ENCODE data around the gene RING1. TPM values are rescaled to one million over a fixed set of nuclear protein-coding genes. Genes with fewer than 3 reads are reported as not detected.

Gene RING1
- total RNA-seq, 1 experiment from 2014 or later = 31.0 TPM

DNA sequence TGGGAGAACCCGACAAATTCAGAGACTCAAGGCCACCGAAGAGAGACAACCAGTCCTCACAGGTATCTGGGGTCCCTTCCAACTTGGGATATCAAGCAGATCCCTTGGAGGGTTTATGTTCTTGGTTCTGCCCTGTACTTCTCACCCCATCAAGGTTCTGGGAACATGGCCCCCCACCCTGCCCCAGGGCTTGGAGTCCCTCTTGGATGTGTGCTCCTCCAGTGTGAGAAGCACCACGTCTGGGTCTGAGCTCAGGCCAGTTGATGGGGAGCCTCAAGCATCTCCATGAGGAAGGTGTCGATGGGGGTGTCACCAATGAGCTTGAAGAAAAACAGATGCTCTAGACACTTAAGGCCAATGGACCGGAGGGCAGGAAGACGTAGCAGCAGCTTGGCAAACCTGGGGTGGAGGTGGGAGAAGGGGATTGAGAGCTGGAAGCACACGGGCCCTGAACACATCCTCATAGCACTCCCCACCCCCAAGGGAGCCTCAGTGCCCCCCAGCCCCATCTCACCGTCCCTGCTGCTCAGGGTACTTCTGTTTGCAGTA is 13.8 kb upstream of the RING1 start:
- Mint-ChIP-seq H3K27ac (no peak overlapping the region), H3K4me3 (no peak overlapping the region; a peak in 1 of 5 replicates), H3K4me1 (peaks cover 32 to 34% of the 10 kb centered on the region in 2 experiments), H3K27me3 (ENCODE audit: low read depth) (peaks cover 36% of the 10 kb centered on the region), H3K36me3 (ENCODE audit: insufficient read depth in 1 of 3, low read depth in 3 of 3) (peaks cover 14 to 31% (median 25%) of the 10 kb centered on the region in 3 experiments; a peak in 6 of 7 replicates), H3K9me3 (no peaks in the 10 kb centered on the region; a peak in 1 of 5 replicates)
- Histone ChIP-seq H3K9ac (ENCODE audit: extremely low read depth, insufficient read length, low read length) (no peak overlapping the region), H3K4me2 (ENCODE audit: insufficient read depth, insufficient read length, low read length) (no peak overlapping the region), H3K79me2 (ENCODE audit: insufficient read depth, low read length) (no peaks in the 10 kb centered on the region), H3K4me1 (ENCODE audit: insufficient read depth, low read length) (peaks cover 3% of the 10 kb centered on the region; the same call in 1 of the 2 replicates), H3K23ac (ENCODE audit: insufficient read length, low read depth, low read length) (no peak overlapping the region), H2AK5ac (ENCODE audit: insufficient read length, low read length) (no peak overlapping the region), H4K20me1 (ENCODE audit: control insufficient read depth, insufficient read depth, insufficient read length) (no peaks in the 10 kb centered on the region), H3K14ac (ENCODE audit: insufficient read depth, low read length) (no peak overlapping the region), H3K4ac (ENCODE audit: low read depth, low read length) (no peak overlapping the region), H3K27ac (ENCODE audit: insufficient read length, low read depth, low read length) (no peak overlapping the region), H4K5ac (ENCODE audit: insufficient read length, low read depth, low read length) (no peak overlapping the region), H4K91ac (ENCODE audit: insufficient read length, low read depth, low read length) (no peak overlapping the region), H3K9me3 (ENCODE audit: control insufficient read depth, low read depth, low read length) (no peaks in the 10 kb centered on the region), H3K56ac (ENCODE audit: insufficient read length, low read depth, low read length) (no peak overlapping the region), H2BK15ac (ENCODE audit: low read depth, low read length) (no peak overlapping the region), H3K79me1 (ENCODE audit: insufficient read depth, low read depth, low read length, poor library complexity, severe bottlenecking) (no peaks in the 10 kb centered on the region), H3K27me3 (ENCODE audit: insufficient read depth, low read length) (peaks cover 3% of the 10 kb centered on the region; the same call in 1 of the 2 replicates), H3K18ac (ENCODE audit: insufficient read length, low read depth, low read length) (no peak overlapping the region), H4K8ac (replicated peaks; ENCODE audit: insufficient read length, low read depth, low read length) (no peak overlapping the region), H3T11ph (ENCODE audit: low read length) (no peak overlapping the region), H2BK20ac (ENCODE audit: low read depth, low read length, poor library complexity, severe bottlenecking) (no peak overlapping the region), H2BK120ac (ENCODE audit: low read depth, low read length, poor library complexity, severe bottlenecking) (no peak overlapping the region), H2BK5ac (ENCODE audit: insufficient read length, low read length) (no peak overlapping the region), H2AFZ (ENCODE audit: low read length) (no peak overlapping the region), H3K23me2 (ENCODE audit: insufficient read length, low read depth, low read length, poor library complexity, severe bottlenecking) (peaks cover 12% of the 10 kb centered on the region), H2BK12ac (ENCODE audit: insufficient read length, low read depth, low read length) (no peak overlapping the region)
- TF ChIP-seq, protein P1, sequence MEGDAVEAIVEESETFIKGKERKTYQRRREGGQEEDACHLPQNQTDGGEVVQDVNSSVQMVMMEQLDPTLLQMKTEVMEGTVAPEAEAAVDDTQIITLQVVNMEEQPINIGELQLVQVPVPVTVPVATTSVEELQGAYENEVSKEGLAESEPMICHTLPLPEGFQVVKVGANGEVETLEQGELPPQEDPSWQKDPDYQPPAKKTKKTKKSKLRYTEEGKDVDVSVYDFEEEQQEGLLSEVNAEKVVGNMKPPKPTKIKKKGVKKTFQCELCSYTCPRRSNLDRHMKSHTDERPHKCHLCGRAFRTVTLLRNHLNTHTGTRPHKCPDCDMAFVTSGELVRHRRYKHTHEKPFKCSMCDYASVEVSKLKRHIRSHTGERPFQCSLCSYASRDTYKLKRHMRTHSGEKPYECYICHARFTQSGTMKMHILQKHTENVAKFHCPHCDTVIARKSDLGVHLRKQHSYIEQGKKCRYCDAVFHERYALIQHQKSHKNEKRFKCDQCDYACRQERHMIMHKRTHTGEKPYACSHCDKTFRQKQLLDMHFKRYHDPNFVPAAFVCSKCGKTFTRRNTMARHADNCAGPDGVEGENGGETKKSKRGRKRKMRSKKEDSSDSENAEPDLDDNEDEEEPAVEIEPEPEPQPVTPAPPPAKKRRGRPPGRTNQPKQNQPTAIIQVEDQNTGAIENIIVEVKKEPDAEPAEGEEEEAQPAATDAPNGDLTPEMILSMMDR (conservative IDR thresholded peaks at IDR 0.05) = no peak
- no CpG with 5 or more reads among the region's 8 CpGs for WGBS (ENCODE audit: extremely low coverage, insufficient read length, low lambda C conversion rate)
- no peak for DNase-seq
